Measurements from ENCODE around the gene RELA.

RELA gene

GRCh38 chr11:65620666-65621065, 42.0 kb downstream of the RELA start:
- TF ChIP-seq FOXM1 (IDR thresholded peaks at IDR 0.05; ENCODE audit: borderline replicate concordance, low read depth), result no peak
- TF ChIP-seq NFIC (IDR thresholded peaks at IDR 0.05), result no peak
- TF ChIP-seq USF1 (IDR thresholded peaks at IDR 0.05), result no peak

GRCh38 chr11:65619281-65619928, 43.3 kb downstream of the RELA start:
- TF ChIP-seq MAX (IDR thresholded peaks at IDR 0.05) (no peak), ZBTB7A (IDR thresholded peaks at IDR 0.05; ENCODE audit: low read depth) (no peak)

GRCh38 chr11:65618763-65619162, 44.0 kb downstream of the RELA start:
- TF ChIP-seq REST (IDR thresholded peaks at IDR 0.05; ENCODE audit: low read depth) (no peak), FOXM1 (IDR thresholded peaks at IDR 0.05; ENCODE audit: borderline replicate concordance, low read depth) (no peak), MAX (IDR thresholded peaks at IDR 0.05) (no peak), NFIC (IDR thresholded peaks at IDR 0.05) (no peak), EGR1 (IDR thresholded peaks at IDR 0.05) (no peak)

- no peak for TF ChIP-seq EP300 (IDR thresholded peaks at IDR 0.05; ENCODE audit: borderline replicate concordance)
- no peak for TF ChIP-seq RAD21 (IDR thresholded peaks at IDR 0.05; ENCODE audit: low read depth)
- no peak for TF ChIP-seq TCF12 (IDR thresholded peaks at IDR 0.05; ENCODE audit: low read depth)
- no peak for TF ChIP-seq ZBTB7A (IDR thresholded peaks at IDR 0.05; ENCODE audit: low read depth)
- no peak for TF ChIP-seq NFIC (IDR thresholded peaks at IDR 0.05)
- TF ChIP-seq FOXM1 (IDR thresholded peaks at IDR 0.05; ENCODE audit: borderline replicate concordance, low read depth), result no peak
- TF ChIP-seq TEAD4 (IDR thresholded peaks at IDR 0.05), result no peak
- no peak for TF ChIP-seq YY1 (IDR thresholded peaks at IDR 0.05; ENCODE audit: low read depth)
- no peak for TF ChIP-seq CEBPB (IDR thresholded peaks at IDR 0.05)
- TF ChIP-seq EGR1 (IDR thresholded peaks at IDR 0.05), result no peak
- TF ChIP-seq CREB1 (IDR thresholded peaks at IDR 0.05; ENCODE audit: low read depth), result no peak
- TF ChIP-seq USF1 (IDR thresholded peaks at IDR 0.05), result no peak
- no peak for TF ChIP-seq TAF1 (IDR thresholded peaks at IDR 0.05; ENCODE audit: low read depth)
- TF ChIP-seq REST (IDR thresholded peaks at IDR 0.05; ENCODE audit: low read depth), result no peak
- TF ChIP-seq MAX (IDR thresholded peaks at IDR 0.05), result no peak
Observed at GRCh38 chr11:65617990-65618751, 44.5 kb downstream of the RELA start.

GRCh38 chr11:65617136-65617850, 45.4 kb downstream of the RELA start:
- TF ChIP-seq CREB1 (IDR thresholded peaks at IDR 0.05; ENCODE audit: low read depth) (no peak), TAF1 (IDR thresholded peaks at IDR 0.05; ENCODE audit: low read depth) (no peak), TEAD4 (IDR thresholded peaks at IDR 0.05) (no peak), YY1 (IDR thresholded peaks at IDR 0.05; ENCODE audit: low read depth) (no peak), ZBTB7A (IDR thresholded peaks at IDR 0.05; ENCODE audit: low read depth) (no peak), EGR1 (IDR thresholded peaks at IDR 0.05) (no peak), EP300 (IDR thresholded peaks at IDR 0.05; ENCODE audit: borderline replicate concordance) (no peak), CEBPB (IDR thresholded peaks at IDR 0.05) (no peak), MAX (IDR thresholded peaks at IDR 0.05) (no peak), USF1 (IDR thresholded peaks at IDR 0.05) (no peak), TCF12 (IDR thresholded peaks at IDR 0.05; ENCODE audit: low read depth) (no peak), NFIC (IDR thresholded peaks at IDR 0.05) (no peak), RAD21 (IDR thresholded peaks at IDR 0.05; ENCODE audit: low read depth) (no peak), REST (IDR thresholded peaks at IDR 0.05; ENCODE audit: low read depth) (no peak), FOXM1 (IDR thresholded peaks at IDR 0.05; ENCODE audit: borderline replicate concordance, low read depth) (no peak)

All from Ishikawa (cell line).